ENCODE measurements around the gene NECAB2. TPM values are rescaled to one million over a fixed set of nuclear protein-coding genes. Genes with fewer than 3 reads are reported as not detected.

The NECAB2 gene
- total RNA-seq, 2 donors from 2014 or later: 0.58 TPM; not detected in 1

DNA sequence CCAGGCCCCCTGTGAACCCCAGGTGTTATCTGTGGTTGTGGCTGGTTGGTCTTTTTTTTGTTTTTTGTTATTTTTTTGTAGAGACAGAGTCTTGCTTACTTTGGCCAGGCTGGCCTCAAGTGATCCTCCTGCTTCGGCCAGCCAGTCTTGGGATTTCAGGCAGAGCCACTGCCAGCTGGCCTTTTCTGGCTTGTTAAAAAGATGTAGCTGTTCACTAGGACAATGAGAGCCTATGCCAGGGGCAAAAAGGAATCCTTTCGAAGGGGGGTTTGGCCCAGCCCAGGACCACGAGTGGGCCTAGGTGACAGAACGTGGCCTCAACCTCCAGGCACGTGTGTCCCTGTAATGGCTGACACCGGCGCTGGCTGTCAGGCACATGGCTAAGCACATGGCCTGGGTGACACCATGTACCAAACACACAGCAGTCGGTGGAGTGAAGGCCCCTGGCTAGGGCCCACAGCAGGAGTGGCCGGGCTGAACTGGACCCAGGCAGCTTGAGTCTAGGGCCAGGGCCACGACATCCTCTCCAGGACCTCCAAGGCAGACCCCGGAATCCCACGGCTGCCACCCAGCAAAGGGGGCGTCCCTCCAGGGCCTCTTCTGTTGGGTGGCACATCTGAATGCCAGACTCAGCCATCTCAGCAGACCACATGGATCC, 81.5 kb downstream of the NECAB2 start:
- Mint-ChIP-seq H3K36me3 (ENCODE audit: insufficient read depth in 2 of 2) (no peaks in the 10 kb centered on the region), H3K27ac (no peak overlapping the region), H3K27me3 (ENCODE audit: low read depth) (peaks cover 1% of the 10 kb centered on the region), H3K4me1 (ENCODE audit: low read depth) (no peaks in the 10 kb centered on the region), H3K4me3 (no peak overlapping the region), H3K9me3 (no peaks in the 10 kb centered on the region)
- no peak for ATAC-seq (replicated peaks in 1 of 2)
- DNase-seq: no peak

DNA sequence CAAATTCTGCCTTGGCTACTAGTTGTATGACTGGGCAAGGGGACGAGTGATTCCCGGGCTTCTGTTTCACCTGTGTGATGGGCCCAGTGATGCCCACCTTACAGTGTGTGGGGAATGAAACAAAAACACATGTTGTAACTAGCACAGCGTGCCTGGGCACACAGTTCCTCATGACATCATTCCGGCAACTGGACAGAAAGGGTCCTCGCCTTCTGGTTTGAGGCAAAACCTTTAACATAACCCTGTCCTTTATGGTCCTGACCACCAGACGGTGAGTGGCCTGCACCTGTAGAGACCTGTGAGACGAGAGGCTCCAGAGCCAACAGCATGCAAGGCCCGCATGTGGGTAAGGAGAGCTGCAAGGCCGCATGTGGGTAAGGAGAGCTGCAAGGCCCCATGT, 82.3 kb downstream of the NECAB2 start:
- Mint-ChIP-seq H3K4me1 (ENCODE audit: low read depth) (no peaks in the 10 kb centered on the region), H3K27me3 (ENCODE audit: low read depth) (no peaks in the 10 kb centered on the region), H3K36me3 (ENCODE audit: insufficient read depth in 2 of 2) (no peaks in the 10 kb centered on the region), H3K4me3 (no peak overlapping the region), H3K9me3 (no peaks in the 10 kb centered on the region), H3K27ac (no peak overlapping the region)
- ATAC-seq (replicated peaks in 1 of 2): no peak
- DNase-seq: no peak

DNA sequence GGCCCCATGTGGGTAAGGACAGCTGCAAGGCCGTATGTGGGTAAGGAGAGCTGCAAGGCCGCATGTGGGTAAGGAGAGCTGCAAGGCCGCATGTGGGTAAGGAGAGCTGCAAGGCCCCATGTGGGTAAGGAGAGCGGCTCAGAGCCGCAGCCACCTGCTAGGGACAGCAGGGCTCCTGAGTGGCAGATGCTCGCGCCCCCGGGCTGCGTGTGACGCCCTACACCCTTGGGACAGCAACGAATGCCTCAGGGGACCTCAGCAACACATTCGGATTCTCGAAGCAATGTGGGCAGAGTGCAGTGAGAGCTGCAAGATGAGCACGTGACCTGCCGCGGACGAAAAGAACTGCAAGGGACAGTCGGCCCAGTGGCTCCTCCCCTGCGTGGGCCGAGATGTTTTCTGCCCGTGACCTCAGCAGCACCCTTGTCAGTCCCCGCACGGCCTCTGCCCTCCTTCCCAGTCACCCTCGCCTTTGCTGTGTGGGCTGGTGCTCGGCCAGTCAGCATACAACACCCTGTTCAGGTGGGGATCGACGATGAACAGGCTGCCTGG, 84.1 kb downstream of the NECAB2 start:
- Mint-ChIP-seq H3K36me3 (ENCODE audit: insufficient read depth in 2 of 2) (no peaks in the 10 kb centered on the region), H3K27ac (no peak overlapping the region), H3K9me3 (no peaks in the 10 kb centered on the region), H3K27me3 (ENCODE audit: low read depth) (no peaks in the 10 kb centered on the region), H3K4me3 (no peak overlapping the region), H3K4me1 (ENCODE audit: low read depth) (no peaks in the 10 kb centered on the region)
- DNase-seq: no peak
- ATAC-seq (replicated peaks in 1 of 2): no peak

Other genes with a start within 250 kb of the NECAB2 start
- 10 to 100 TPM; 35.7 to 41.3 TPM for gene HSBP1, start 160.3 kb upstream of the NECAB2 start, total RNA-seq
- 1 to 10 TPM; 4.6 to 5.2 TPM for gene MLYCD, start 69.1 kb upstream of the NECAB2 start, total RNA-seq
- 1 to 10 TPM in 1 of 2 donors, under 1 TPM in 1; 0.67 to 2.4 TPM for gene OSGIN1, start 15.0 kb upstream of the NECAB2 start, total RNA-seq
- gene SLC38A8, start 74.6 kb downstream of the NECAB2 start, total RNA-seq: not detected
- 10 to 100 TPM; 36.6 to 42.0 TPM for gene MBTPS1, start 148.7 kb downstream of the NECAB2 start, total RNA-seq
- 10 to 100 TPM; 13.0 to 14.6 TPM for gene HSDL1, start 176.9 kb downstream of the NECAB2 start, total RNA-seq
- under 1 TPM in 1 of 2 donors, not detected in 1; 0.19 TPM for gene DNAAF1, start 177.1 kb downstream of the NECAB2 start, total RNA-seq
- gene TAF1C, start 218.8 kb downstream of the NECAB2 start, total RNA-seq: 10 to 100 TPM; 41.8 to 51.3 TPM
- under 1 TPM in 1 of 2 donors, not detected in 1; 0.43 TPM for gene ADAD2, start 222.9 kb downstream of the NECAB2 start, total RNA-seq